ENCODE measurements around the gene SSRP1.

The SSRP1 gene

DNA sequence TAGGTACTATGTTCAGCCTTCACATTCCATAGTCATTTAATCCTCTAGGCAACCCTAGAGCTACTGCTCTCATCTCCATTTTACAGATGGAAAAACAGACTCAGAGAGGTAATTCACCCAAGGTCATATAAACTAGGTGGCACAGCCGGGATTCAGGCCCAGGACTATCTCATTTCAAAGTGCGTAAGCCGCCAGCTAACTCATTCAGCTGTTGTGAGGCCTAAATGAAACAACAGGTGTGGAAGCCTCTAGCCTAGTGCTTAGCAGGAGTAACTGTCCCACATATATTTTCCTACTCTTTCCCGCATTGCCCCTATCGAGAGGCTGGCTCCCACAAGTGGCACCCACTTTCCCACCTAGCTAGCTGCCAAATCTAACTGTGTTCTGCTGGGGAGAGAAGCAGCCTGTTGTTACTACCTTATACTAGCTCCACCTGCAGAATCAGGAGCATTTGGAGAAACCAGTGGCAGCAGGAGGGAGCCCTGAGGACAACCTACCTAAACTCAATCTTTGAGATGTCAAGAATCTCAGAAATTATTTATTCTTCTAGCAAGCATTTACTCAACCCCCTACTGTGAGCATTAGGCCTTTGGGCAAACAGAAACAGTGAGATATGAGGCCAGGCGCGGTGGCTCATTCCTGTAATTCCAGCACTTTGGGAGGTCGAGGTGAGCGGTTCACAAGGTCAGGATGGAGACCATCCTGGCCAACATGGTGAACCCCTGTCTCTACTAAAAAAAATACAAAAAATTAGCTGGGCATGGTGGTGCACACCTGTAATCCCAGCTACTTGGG is 24.4 kb upstream of the SSRP1 start:
- DNase-seq (ENCODE audit: low spot score): no peak

DNA sequence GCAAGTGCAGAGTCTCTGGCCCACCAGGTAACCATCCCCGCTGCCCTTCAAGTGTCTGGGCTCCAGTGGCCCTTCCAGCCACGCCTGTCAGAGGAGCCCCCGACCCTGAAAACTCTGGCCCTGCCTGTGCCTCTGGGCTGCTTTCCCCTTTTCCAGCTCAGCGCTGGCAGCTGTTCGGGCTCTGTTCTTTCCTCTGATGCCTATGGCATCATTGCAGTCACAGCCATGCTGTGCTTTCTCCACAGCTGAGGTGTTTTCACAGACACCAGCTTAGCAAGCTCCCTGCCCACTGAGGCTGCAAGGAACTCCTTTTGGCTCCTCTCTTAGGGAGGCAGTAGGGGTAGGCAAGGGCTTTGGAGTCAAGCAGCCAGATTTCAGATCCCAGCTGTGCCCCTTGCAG is 23.7 kb upstream of the SSRP1 start:
- DNase-seq (ENCODE audit: low spot score): no peak

DNA sequence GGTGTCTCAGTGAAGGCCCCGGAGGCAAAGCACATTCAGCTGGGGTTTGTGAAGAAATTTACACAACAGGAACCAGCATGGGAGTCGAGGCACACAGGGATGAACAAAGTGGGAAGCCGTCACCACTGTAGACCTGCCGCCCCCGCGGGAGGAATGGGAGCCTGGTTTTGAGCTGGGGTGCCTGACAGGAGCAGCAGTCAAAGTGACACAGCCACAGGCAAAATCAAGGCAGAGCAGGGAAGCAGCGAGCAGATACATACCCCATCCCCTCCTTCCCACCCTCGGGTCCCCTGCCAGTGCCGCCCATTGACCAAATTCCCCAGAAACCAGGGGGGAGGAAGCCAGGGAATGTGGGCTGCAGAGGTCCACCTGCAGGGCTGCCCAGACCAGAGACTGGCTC is 23.3 kb upstream of the SSRP1 start:
- no peak for DNase-seq (ENCODE audit: low spot score)

DNA sequence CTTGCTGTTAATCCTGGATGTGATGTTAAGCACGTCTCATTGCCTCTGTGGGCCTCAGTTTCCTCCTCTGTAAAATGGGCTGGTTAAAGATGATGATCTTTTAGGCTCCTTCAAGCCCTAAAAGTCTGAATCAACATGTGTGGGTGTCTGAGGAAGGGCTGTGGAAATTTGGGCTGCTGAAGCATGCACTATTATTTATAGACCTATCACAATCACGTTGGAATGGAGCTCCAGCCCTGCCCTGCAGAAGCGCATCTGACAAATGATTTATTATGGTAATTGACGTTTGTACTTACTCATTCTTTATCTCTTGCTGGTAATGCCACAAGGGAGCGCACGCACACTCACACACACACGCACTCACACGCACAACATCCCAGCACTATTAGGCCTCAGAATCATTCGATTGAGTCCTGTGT is 22.9 kb upstream of the SSRP1 start:
- no peak for DNase-seq (ENCODE audit: low spot score)

DNA sequence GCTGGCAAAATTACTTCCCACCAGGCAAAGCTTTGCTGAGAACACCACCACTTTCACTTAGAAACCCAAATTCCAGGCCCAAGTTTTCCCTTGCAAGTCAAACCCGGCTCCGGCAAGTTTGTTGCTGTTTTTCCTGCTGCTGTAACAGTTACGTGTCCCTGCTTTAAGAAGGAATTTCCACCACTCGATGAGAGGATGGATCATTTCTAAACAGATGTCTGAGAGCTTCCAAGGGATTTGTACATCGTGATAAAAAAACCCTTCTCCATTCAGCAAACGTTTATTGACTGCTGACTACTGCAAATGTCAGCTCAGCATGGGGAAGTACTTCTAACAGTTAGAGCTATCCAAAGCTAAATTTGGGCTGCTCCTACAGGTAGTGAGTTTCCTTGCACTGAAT is 22.2 kb upstream of the SSRP1 start:
- no peak for DNase-seq (ENCODE audit: low spot score)

DNA sequence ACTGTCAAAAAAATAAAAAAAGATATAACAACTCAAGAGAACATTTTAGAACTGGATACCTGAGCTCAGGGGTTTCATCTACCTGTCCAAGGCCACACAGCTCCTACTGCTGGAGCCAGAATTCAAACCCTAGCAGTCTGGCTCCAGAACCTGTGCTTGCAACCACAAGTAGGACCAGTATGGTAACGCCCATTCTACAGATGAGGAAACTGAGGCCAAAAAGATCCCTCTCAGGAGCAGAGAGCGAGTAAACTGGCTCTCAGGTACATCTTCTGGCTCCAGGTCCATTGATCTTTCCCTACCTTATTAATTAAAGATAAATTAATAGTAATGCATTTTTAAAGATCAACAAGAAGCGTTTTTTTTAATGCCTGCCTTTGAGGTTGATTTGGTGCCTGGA is 21.6 kb upstream of the SSRP1 start:
- DNase-seq (ENCODE audit: low spot score): no peak

DNA sequence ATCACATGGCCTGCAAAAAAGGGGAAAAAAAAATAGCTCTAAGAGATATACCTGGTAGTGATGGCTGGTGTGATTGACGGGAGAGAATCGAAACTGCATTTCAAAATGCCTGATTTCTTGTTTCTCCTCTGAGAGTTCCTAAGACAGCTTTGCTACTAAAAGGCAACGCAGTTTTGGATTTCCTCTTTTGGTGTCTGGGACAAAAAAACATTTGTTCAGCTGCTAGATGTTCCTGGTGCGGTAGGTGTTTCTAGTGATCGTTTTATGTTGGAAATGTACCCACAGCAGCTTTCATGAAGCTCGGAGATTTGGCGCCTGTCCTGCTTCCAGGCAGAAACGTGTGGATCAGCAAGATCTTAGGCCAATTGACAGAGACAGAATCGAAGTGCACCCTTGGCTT is 20.6 kb upstream of the SSRP1 start:
- DNase-seq (ENCODE audit: low spot score): no peak

DNA sequence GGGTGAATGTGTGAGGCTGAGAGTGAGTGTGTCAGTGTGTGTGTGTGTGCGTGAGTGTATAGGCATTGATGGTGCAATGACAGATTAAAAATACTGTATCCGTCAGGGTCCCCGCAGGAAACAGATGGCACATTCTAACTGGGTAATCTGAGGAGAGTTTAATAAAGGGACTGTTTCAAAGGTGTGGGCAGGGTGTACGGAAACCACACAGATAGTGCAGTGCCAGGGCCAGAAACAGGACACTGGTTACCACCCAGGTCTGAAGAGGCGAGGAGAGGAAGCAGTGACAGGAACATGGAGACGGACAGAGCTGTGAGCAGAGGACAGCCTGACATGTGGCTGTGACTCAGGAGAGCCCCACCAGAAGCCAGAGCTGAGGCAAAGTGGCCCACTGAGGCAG is 19.0 kb upstream of the SSRP1 start:
- DNase-seq (ENCODE audit: low spot score): no peak

DNA sequence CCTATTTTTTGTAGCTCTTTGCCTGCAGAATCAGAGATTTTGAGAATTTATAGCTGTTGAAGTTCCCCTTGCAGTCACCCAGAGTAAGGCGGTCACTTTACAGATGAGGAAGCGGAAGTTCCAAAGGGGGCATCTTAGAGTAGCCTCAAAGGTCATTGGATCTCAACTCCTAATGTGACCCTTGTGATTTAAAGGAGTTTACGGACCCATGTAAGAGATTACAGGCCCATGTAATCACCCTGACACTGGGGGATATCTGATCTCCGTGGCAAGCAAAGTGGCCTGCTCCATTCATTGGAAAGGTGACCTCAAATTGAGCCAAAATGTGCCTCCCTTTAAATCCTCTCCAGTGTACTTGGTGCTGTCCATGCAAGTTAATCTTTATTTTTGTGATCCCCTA is 18.2 kb upstream of the SSRP1 start:
- DNase-seq (ENCODE audit: low spot score): no peak

DNA sequence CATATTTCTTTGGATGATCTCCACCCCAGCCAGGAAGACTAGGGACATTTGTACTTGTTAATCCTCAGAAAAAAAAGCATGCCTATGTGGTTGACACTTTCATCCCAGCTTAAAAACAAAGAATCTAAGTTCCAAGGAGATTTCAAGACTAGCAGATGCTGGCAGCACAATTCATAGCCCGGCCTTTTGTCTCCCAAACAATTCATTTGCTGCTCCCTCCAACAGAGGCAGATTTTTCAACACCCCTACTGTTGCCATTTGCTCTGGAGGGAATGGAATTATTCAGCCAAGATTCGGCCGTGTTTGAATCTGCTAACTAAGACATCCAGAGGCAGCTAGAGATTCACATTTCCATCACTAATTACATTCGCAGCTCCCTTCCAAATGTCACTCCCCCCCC is 17.8 kb upstream of the SSRP1 start:
- no peak for DNase-seq (ENCODE audit: low spot score)

DNA sequence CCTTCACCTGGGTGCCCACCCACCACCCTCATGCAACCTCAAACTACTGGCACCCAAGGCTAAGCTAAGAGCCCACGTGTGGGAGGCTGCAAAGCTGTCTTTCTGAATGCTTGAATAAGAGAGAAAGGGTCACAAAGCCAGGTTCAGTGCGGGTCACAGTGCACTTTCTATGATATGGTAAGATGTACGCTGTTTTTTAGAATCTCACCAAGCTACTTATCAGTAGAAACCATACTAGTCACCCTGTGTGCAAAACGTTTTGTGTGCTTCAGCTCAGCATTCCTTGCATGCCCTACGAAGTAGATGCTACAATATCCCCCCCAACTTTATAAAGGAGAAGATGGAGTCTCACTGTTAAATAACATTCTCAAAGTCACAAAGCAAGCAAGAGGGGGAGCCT is 17.3 kb upstream of the SSRP1 start:
- no peak for DNase-seq (ENCODE audit: low spot score)

DNA sequence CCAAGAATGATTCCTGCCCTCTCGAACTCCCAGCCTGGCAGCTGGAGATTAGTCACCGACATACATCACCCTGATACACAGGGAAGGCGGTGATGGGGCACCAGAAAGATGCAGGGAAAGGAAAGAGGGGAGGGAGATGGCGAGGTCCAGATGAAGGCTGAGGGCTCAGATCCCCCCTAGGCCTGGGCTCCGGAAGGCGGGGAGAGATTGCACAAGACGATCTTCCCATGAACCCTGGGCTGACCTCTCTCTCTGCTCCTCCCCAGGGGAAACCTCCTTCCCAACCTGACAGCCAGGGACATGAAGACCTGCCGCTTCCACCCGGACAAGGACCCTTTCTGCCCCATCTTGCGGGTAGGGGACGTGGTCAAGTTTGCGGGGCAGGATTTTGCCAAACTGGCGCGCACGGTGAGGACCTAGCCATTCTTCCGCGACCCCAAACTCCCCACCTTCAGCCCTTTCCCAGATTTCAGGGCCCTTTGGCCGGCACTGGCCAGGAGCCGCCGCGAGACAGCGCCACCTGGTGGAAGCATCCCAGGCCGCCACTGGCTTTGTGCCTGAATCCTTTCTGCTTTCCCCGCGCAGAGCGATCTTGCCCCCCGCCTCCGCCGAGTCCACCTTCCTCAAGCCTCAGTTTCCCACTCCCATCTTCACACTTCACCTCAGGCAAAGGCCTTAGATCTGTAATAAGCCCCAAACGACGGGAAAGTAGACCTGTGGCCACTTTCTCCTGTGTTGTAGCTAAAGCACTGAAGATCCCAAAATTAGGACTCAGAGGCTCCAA is 14.0 kb upstream of the SSRP1 start:
- peak; percentile 55 for DNase-seq (ENCODE audit: low spot score)

DNA sequence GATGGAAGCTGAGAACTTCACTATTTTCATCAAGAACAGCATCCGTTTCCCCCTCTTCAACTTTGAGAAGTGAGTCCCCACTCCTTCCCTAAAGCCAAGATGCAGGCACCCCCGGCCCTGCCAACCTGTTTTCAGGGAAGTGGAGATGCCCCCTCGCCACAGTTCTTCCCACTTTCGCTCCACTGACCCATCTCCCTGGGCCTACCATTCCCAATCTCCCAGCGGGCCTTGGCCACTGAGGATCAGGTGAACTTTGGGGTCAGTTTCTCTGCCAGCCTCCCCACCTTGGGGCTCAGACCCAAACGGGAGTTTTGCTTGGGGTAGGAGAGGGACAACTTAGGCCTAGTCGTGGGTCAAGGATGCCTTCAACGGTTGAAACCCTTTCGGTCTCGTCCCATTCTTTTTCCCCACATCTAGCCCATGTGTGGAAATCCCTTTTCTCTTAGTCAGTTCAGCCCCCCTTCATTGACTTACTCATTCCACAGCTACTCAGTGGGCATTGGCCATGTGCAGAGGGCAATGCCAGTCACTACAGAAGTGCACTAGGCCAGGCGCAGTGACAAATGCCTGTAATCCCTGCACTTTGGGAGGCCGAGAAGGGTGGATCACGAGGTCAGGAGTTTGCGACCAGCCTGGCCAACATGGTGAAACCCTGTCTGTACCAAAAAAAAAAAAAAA is 13.1 kb upstream of the SSRP1 start:
- DNase-seq (ENCODE audit: low spot score): no peak

DNA sequence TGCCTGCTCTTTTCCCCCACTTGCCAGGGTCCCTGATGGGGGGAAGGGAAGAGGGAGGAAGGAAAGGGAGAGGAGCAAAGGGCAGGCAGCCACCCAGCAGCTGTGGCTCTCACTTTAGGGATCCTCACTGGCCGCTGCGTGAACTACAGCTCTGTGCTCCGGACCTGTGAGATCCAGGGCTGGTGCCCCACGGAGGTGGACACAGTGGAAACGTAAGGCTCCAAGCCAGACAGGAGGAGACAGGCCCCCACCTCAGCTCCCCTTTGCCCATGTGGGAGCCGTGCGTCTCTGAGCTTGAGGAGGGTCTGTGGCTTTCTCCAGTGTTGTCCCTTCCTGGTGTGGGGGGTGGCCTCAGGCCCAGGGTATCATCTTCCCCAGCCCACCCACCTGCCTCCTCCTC is 12.4 kb upstream of the SSRP1 start:
- no peak for DNase-seq (ENCODE audit: low spot score)

DNA sequence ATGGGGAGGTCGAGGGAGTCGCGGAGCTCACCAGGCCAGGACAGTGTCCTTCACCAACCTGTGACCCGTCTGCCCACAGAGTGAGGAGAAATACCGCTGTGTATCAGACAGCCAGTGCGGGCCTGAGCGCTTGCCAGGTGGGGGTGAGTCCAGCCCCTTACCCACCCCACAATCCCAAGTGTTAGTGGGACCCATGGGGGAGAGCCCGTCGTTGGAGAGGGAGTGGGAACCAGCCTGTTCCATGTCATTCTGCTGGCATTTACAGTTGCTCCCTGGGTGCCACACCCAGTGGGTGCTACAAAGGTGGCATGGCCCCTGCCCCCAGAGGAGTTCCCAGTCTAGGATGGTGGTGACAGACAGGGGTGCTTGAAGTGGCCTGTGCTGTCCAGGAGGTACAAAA is 11.6 kb upstream of the SSRP1 start:
- no peak for DNase-seq (ENCODE audit: low spot score)

DNA sequence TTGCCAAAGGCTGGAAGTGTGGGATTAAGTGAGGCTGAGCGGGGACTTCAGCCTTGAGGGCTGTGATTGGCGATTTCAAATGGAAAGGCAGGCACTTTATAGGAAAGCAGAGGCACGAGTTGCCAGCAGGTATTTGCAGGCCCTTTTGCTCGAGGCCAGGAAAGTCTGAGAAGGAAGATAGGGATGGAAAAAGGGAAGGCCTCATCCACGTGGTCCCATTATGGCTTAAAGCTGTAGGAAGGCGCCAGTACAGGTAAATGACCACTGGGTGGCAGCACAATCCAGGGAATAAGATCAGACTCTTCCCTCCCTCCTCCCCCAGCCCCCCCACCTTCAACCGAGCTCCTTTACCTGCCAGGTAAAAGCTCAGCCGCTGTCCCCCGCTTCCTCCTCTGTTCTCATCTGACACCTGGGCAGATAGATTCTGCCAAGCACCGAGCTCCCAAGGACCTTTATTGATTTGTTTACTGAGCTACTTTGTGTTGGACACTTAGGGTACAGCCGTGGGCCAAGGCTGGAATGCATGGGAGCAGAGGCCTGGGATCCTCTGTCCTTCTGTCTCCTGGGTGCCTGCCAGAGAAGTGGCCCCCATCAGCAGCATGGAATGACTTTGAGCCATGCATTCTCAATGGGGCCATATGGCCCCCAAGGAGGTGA is 10.0 kb upstream of the SSRP1 start:
- no peak for DNase-seq (ENCODE audit: low spot score)

DNA sequence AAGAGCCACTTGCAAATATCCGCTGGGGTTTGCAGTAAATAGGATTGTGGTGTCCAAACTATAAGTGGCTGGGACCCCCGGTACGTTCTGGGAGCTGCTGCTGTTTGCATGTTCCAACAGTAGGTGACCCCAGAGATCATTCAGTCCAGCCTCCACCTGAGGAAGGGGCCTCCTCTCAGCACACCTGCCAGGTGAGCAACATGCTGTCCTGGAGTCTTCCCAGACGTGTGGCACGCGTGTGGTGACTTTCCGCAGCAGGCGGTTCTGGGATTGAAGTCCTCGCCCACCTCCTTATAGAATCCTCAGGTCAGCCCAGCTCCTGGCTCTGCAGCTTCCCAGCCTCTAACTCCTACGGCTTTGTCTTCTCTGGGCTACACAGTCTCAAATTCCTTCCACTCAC is 9.1 kb upstream of the SSRP1 start:
- DNase-seq (ENCODE audit: low spot score): no peak

DNA sequence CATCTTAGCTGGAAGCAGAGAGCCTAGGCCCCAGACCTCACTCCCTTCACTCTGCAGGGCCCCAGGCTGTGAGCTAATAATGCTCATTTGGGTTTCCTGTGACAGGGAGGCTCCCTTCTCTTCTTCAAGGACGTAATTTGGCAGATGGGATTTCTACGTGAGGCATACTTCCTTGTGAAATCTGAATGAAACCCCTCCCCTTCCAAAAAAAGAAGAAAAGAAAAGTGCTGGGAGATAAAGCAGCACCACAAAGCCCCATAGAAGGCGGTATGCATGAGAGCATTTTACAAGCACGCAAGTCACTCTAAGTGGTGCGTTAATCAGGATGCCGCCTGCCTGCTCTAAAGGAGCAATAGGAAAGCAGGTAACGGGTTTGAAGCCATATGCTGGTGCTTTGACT is 8.1 kb upstream of the SSRP1 start:
- no peak for DNase-seq (ENCODE audit: low spot score)

DNA sequence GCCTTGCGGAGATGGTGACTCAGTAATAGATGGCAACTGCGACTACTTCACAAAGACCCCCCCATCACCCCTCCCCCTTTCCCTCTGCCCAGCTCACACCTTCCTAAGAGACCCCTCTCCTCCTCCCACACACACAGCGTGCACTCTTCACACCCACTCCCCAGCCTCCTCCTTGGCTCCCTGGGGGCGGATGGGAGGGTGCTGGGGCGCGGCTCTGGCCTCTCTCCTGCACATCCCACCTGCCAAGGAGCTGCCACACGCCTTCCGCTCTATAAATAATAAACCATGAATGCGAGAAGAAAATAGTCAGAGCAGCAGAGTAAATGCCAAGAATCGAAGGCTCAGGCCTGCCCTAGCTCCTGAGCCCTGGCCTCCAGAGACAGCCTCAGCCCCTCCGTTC is 7.0 kb upstream of the SSRP1 start:
- DNase-seq (ENCODE audit: low spot score): no peak

DNA sequence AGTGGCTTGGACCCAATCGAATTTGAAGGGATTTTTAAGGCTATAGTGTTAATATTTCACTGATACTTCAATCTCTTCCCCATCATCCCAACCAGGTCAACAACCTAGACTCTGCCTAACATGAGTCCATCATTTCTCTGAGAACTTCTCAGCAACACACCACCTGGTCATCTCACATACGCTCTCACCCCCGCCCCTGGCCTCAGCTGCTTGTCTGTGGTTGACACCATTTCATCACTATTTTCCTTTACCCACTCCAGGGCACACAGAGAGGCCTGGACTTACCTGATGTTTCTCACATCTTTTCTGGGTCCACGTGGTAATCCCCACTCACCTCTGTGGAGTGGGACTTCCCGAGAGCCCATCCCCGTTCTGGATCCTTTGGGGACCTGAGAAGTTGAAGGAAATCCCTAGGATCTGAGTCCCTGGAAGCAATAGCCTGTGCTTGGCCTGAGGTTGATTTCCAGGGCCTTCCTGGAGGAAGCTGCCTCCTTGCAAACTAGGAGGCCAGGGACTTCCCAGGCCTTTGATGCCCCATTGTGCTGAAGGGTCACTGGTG is 5.6 kb upstream of the SSRP1 start:
- no peak for DNase-seq (ENCODE audit: low spot score)

DNA sequence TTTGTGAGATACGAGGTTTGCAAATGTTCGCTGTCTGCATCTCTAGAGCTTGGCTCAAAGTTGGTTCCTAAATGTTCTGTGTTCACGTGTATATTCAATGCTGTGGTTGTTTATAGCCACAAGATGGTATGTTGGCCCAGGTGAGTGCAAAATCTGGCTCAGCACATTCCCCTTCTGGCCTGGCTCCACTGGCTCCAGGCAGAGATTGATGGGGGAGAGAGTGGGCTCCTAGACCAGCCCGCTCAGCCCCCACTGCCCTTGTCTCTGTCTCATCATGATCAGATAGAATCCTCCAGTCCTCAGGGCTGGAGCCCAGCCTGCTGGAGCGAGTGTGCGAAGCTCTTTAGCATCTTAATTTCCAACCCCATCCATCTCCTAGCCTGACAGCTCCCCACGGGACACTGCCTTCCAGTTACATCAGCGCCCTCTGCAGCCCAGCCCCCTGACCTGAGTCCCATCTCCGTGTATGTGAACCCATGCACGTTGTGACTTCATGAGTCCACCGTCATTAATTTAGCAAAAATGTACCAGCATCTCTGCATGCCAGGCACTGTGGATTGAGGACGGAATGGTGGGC is 4.4 kb upstream of the SSRP1 start:
- no peak for DNase-seq (ENCODE audit: low spot score)

DNA sequence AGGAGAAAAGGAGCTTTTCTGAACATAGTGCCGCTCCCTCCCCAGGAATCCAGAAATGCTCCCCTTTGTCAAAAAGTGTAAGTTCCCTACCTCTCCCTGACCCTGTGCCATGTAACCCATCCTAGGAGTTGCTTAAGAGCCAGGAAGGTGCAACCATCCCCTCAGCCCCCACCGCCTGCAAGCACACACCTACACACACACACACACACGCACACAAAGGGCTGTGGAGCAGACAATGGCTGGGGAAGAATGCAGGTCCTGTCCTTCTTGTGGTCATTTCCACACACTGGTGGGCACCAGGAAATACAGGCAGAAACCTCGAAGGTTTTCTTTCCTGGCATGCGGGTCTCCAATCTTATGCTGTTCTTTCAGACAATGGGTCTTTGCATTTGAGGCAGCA is 3.6 kb upstream of the SSRP1 start:
- DNase-seq (ENCODE audit: low spot score): no peak
